NCI-H1092 treated with DMSO at 0.1 percent for 48 hours (cell line): Measurements from ENCODE around the gene SAMD4A.

ENCODE experiments used
- DNase-seq: peaks from one replicate; lab custom pipeline; 2025; lab: John Stamatoyannopoulos, UW

The SAMD4A gene

GRCh38 chr14:54834727-54835126 is 267.8 kb downstream of the SAMD4A start:
- DNase-seq = no peak

GRCh38 chr14:54836231-54836630 is 269.3 kb downstream of the SAMD4A start:
- DNase-seq = no peak

- no peak for DNase-seq
These were observed 270.7 kb downstream of the SAMD4A start for GRCh38 chr14:54837508-54838149.

- DNase-seq = no peak
These were observed 272.1 kb downstream of the SAMD4A start for GRCh38 chr14:54838931-54839512.

GRCh38 chr14:54839701-54840119 is 272.8 kb downstream of the SAMD4A start:
- DNase-seq = no peak

GRCh38 chr14:54840336-54840735 is 273.4 kb downstream of the SAMD4A start:
- no peak for DNase-seq

- no peak for DNase-seq
These were observed 273.9 kb downstream of the SAMD4A start for GRCh38 chr14:54840798-54841197.
